CD14-positive monocyte (primary cell): ENCODE data around the gene TLCD4. TPM values are rescaled to one million over a fixed set of nuclear protein-coding genes. Genes with fewer than 3 reads are reported as not detected.

ENCODE experiments used
- DNase-seq, 3 donors: peaks; one replicate each; pipeline ENCODE4 v3.0.0-alpha.2; 2011 to 2022
- H2AFZ ChIP-seq: 2 replicates; pipeline ENCODE4 v1.6.0; 2012; ENCODE audit warnings: mild to moderate bottlenecking, low read depth, low read length, inconsistent platforms; ENCODE audit not compliant: insufficient read depth, poor library complexity, severe bottlenecking
- H3K27ac ChIP-seq, 2 donors: 1 replicate in 1 of 2; 2 replicates in 1 of 2; pipeline ENCODE4 v1.5.1; 2012 to 2013; ENCODE audit warnings: low read length in 2 of 2, control low read depth in 1 of 2, inconsistent platforms in 1 of 2, low read depth in 1 of 2, mild to moderate bottlenecking in 1 of 2
- H3K27me3 ChIP-seq, 2 donors: one replicate each; pipeline versions ENCODE4 v1.6.0 to v1.6.1; 2011 to 2013; ENCODE audit warnings: low read length in 2 of 2; ENCODE audit not compliant: control insufficient read depth in 2 of 2, insufficient read depth in 2 of 2
- H3K36me3 ChIP-seq, 2 donors: replicated peaks in 1 of 2; 1 replicate in 1 of 2; 2 replicates in 1 of 2; pipeline versions ENCODE4 v1.5.1 to v1.6.1; 2012 to 2013; ENCODE audit warnings: low read length in 2 of 2, control low read depth in 1 of 2, inconsistent platforms in 1 of 2, mild to moderate bottlenecking in 1 of 2; ENCODE audit not compliant: insufficient read depth in 2 of 2, control insufficient read depth in 1 of 2
- H3K4me1 ChIP-seq, 2 donors: 1 replicate in 1 of 2; 2 replicates in 1 of 2; pipeline versions ENCODE4 v1.5.1 to v1.6.1; 2012 to 2013; ENCODE audit warnings: low read length in 2 of 2, control low read depth in 1 of 2, inconsistent platforms in 1 of 2, mild to moderate bottlenecking in 1 of 2, moderate library complexity in 1 of 2; ENCODE audit not compliant: insufficient read depth in 2 of 2, control insufficient read depth in 1 of 2
- H3K4me2 ChIP-seq: replicated peaks from 2 replicates; pipeline ENCODE3; 2012; ENCODE audit warnings: low read length, moderate library complexity, mild to moderate bottlenecking; ENCODE audit not compliant: poor library complexity, severe bottlenecking; ENCODE audit errors: extremely low read depth
- H3K4me3 ChIP-seq, 3 experiments: fragments of 200-600 bp in 1 of 3; sonication (generic) in 1 of 3; replicated peaks in 1 of 3; 1 replicate in 2 of 3; 2 replicates in 1 of 3; pipeline ENCODE4 v1.5.1; 2011 to 2013; ENCODE audit warnings: low read length in 3 of 3, mild to moderate bottlenecking in 3 of 3, control low read depth in 2 of 3, low read depth in 2 of 3, inconsistent platforms in 1 of 3, moderate library complexity in 1 of 3
- H3K79me2 ChIP-seq: 2 replicates; pipeline ENCODE4 v1.6.0; 2012; ENCODE audit warnings: mild to moderate bottlenecking, control low read depth, inconsistent platforms, low read length, moderate library complexity; ENCODE audit not compliant: insufficient read depth
- H3K9ac ChIP-seq: 2 replicates; pipeline ENCODE4 v1.6.0; 2017; ENCODE audit warnings: low read length, mild to moderate bottlenecking; ENCODE audit not compliant: insufficient read depth, poor library complexity, severe bottlenecking
- H3K9me3 ChIP-seq, 2 donors: replicated peaks in 1 of 2; 1 replicate in 1 of 2; 2 replicates in 1 of 2; pipeline versions ENCODE4 v1.5.1 to v1.6.1; 2012 to 2013; ENCODE audit warnings: low read length in 2 of 2, control low read depth in 1 of 2; ENCODE audit not compliant: control insufficient read depth in 1 of 2, insufficient read depth in 1 of 2
- H4K20me1 ChIP-seq: 2 replicates; pipeline ENCODE4 v1.6.0; 2012; ENCODE audit warnings: mild to moderate bottlenecking, low read length, control low read depth, moderate library complexity; ENCODE audit not compliant: insufficient read depth
- H3K27ac Mint-ChIP-seq, 7 donors: one replicate each; pipeline ENCODE4 v1.8.0; 2020; ENCODE audit warnings: mild to moderate bottlenecking in 7 of 7, mixed read lengths in 7 of 7, moderate library complexity in 6 of 7, inconsistent platforms in 2 of 7
- H3K27me3 Mint-ChIP-seq, 3 donors: one replicate each; pipeline ENCODE4 v1.8.0; 2021 to 2022; ENCODE audit warnings: low read depth in 3 of 3, mild to moderate bottlenecking in 3 of 3, mixed read lengths in 3 of 3, moderate library complexity in 3 of 3, inconsistent platforms in 1 of 3
- H3K36me3 Mint-ChIP-seq, 2 donors: one replicate each; pipeline ENCODE4 v1.8.0; 2020; ENCODE audit warnings: mixed read lengths in 2 of 2, inconsistent platforms in 1 of 2, mild to moderate bottlenecking in 1 of 2
- H3K4me1 Mint-ChIP-seq: one replicate; pipeline ENCODE4 v1.8.0; 2020; ENCODE audit warnings: mild to moderate bottlenecking, mixed read lengths
- H3K4me3 Mint-ChIP-seq, 2 donors: one replicate each; pipeline ENCODE4 v1.8.0; 2020; ENCODE audit warnings: mild to moderate bottlenecking in 2 of 2, mixed read lengths in 2 of 2, moderate library complexity in 1 of 2
- H3K9me3 Mint-ChIP-seq, 7 donors: one replicate each; pipeline ENCODE4 v1.8.0; 2020 to 2022; ENCODE audit warnings: mixed read lengths in 7 of 7, mild to moderate bottlenecking in 6 of 7, moderate library complexity in 6 of 7, inconsistent platforms in 2 of 7
- WGBS: methylation state at CpG from one replicate; pipeline ENCODE4 v1.1.5; 2013; ENCODE audit warnings: missing lambda C conversion rate; ENCODE audit not compliant: insufficient coverage; 5-methylcytosine and 5-hydroxymethylcytosine counted together
- intact Hi-C, 2 donors: fragments of 100-400 bp; cut with micrococcal nuclease; formaldehyde crosslinking; loops; one replicate each; pipeline versions ENCODE4 v1.15.0 to v1.15.1; 2023
- polyA plus RNA-seq, 3 donors: library from polyadenylated mRNA; depleted of rRNA in 1 of 3; unstranded in 2 of 3; stranded (reverse) in 1 of 3; fragments of 300-500 nt in 2 of 3; fragments of >200 nt in 1 of 3; fragmentation: Illumina TruSeq in 2 of 3; gene quantifications; 1 replicate in 2 of 3; 2 replicates in 1 of 3; pipeline ENCODE4 v1.2.3, GENCODE V29; 2012 to 2021
- TF ChIP-seq, protein P1 (sequence below): fragments of 200-600 bp; IDR thresholded peaks from one replicate; pipeline ENCODE4 v1.8.0; 2022; ENCODE audit warnings: antibody characterized with exemption, mild to moderate bottlenecking

Gene TLCD4
- polyA plus RNA-seq, 3 donors: not detected

DNA sequence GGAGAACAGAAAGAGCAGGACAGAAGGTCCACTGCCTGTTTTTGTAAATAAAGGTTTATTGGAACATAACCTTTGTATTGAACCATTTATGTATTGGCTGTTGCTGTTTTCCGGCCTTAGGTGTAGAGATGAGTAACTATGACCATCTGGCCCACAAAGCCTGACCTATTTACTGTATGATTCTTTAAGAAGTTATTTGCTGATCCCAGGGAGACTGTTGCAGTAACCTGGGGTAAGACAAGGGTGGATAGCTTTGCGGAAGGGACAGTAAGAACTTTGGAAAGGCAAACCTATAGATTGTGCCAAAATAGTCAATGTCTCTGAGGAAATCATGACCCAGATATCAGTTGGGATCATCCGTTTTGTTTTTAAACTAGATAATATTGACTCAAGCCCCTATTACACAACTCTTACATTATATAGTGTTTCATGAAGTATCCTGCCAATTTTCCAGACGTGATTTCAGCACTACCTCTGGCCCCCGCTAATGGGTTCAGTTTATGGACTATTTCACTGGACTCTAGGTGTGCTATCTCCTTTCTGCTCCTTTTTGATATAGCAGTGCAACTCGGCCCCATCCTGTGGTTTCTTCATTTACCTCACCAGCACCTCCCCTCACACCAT lies 20.8 kb upstream of the TLCD4 start:
- peak overlapping the region; percentile 25 for H3K4me2 ChIP-seq
- intact Hi-C loops: no loop called here
- peak overlapping the region in 1 of 2 donors; percentile 15 for H3K4me3 Mint-ChIP-seq

DNA sequence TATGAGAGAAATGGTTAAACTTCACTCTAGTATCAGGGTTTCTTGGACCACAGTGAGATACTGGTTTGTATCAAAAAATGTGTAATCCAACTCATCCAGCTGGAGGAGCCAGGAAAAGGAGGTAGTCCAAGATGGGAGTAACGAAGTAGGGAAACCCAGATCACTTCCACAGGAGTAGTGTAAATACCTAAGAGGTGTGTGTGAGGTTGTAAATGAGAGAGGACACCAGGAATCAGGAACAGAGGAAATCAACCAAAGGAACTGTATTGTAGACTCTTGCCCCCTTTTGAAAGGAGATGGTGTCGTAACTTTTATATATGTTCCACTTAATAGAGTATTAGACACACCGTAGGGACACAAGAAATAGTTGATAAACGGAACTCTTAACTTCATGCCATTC lies 19.7 kb upstream of the TLCD4 start:
- H4K20me1 ChIP-seq: no peaks in the 10 kb centered on the region
- H3K36me3 ChIP-seq: no peaks in the 10 kb centered on the region
- no peak overlapping the region for H3K9ac ChIP-seq
- Mint-ChIP-seq H3K4me1 (peaks cover 30% of the 10 kb centered on the region), H3K4me3 (no peak overlapping the region), H3K36me3 (no peaks in the 10 kb centered on the region), H3K27ac (peak overlapping the region in 1 of 7 donors; percentile 51), H3K9me3 (peaks cover 0 to 3% (median 0%) of the 10 kb centered on the region in 7 donors), H3K27me3 (peaks cover 2% of the 10 kb centered on the region in 3 donors)
- H3K4me2 ChIP-seq: no peak overlapping the region
- H3K9me3 ChIP-seq: no peaks in the 10 kb centered on the region
- TF ChIP-seq, protein P1, sequence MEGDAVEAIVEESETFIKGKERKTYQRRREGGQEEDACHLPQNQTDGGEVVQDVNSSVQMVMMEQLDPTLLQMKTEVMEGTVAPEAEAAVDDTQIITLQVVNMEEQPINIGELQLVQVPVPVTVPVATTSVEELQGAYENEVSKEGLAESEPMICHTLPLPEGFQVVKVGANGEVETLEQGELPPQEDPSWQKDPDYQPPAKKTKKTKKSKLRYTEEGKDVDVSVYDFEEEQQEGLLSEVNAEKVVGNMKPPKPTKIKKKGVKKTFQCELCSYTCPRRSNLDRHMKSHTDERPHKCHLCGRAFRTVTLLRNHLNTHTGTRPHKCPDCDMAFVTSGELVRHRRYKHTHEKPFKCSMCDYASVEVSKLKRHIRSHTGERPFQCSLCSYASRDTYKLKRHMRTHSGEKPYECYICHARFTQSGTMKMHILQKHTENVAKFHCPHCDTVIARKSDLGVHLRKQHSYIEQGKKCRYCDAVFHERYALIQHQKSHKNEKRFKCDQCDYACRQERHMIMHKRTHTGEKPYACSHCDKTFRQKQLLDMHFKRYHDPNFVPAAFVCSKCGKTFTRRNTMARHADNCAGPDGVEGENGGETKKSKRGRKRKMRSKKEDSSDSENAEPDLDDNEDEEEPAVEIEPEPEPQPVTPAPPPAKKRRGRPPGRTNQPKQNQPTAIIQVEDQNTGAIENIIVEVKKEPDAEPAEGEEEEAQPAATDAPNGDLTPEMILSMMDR: no peak
- H3K27ac ChIP-seq: no peak overlapping the region
- peaks cover 2 to 3% of the 10 kb centered on the region in 2 donors for H3K27me3 ChIP-seq
- H2AFZ ChIP-seq: no peak overlapping the region
- WGBS: no CpG with 5 or more reads among the region's 4 CpGs
- intact Hi-C loops: no loop called here
- peaks cover 27 to 35% of the 10 kb centered on the region in 2 donors for H3K4me1 ChIP-seq
- DNase-seq: no peak
- no peak overlapping the region for H3K4me3 ChIP-seq
- H3K79me2 ChIP-seq: no peaks in the 10 kb centered on the region

More for the DNA sequence above, 20.8 kb upstream of the TLCD4 start:
- H3K9me3 Mint-ChIP-seq: peaks cover 0 to 11% (median 2%) of the 10 kb centered on the region in 7 donors
- 60% methylated on average over 1 of the region's 6 CpGs for WGBS
- Histone ChIP-seq H2AFZ (peak overlapping the region; percentile 16), H4K20me1 (no peaks in the 10 kb centered on the region), H3K79me2 (no peaks in the 10 kb centered on the region), H3K27me3 (no peaks in the 10 kb centered on the region), H3K9me3 (peaks cover 0 to 3% of the 10 kb centered on the region in 2 donors), H3K36me3 (no peaks in the 10 kb centered on the region), H3K27ac (no peak overlapping the region), H3K9ac (no peak overlapping the region), H3K4me3 (no peak overlapping the region), H3K4me1 (peaks cover 27 to 35% of the 10 kb centered on the region in 2 donors)
- DNase-seq: no peak
- H3K36me3 Mint-ChIP-seq: no peaks in the 10 kb centered on the region
- TF ChIP-seq, protein P1: no peak
- H3K27ac Mint-ChIP-seq: peak overlapping the region in 1 of 7 donors; percentile 15
- H3K27me3 Mint-ChIP-seq: peaks cover 2 to 6% (median 2%) of the 10 kb centered on the region in 3 donors
- peaks cover 30% of the 10 kb centered on the region for H3K4me1 Mint-ChIP-seq
